HG03097 (cell line): Measurements from ENCODE around the gene CAMTA1.
"Not testable (repeated sequence)": the region's sequence is repeated elsewhere in the genome, so short reads cannot be mapped to it uniquely, and the experiment has no call there.

Source experiments
- ATAC-seq: cut with Tn5 transposase; IDR thresholded peaks from one replicate; pipeline ENCODE4 v1.9.1; 2021; ENCODE audit not compliant: unreplicated experiment, low FRiP score

The CAMTA1 gene

DNA sequence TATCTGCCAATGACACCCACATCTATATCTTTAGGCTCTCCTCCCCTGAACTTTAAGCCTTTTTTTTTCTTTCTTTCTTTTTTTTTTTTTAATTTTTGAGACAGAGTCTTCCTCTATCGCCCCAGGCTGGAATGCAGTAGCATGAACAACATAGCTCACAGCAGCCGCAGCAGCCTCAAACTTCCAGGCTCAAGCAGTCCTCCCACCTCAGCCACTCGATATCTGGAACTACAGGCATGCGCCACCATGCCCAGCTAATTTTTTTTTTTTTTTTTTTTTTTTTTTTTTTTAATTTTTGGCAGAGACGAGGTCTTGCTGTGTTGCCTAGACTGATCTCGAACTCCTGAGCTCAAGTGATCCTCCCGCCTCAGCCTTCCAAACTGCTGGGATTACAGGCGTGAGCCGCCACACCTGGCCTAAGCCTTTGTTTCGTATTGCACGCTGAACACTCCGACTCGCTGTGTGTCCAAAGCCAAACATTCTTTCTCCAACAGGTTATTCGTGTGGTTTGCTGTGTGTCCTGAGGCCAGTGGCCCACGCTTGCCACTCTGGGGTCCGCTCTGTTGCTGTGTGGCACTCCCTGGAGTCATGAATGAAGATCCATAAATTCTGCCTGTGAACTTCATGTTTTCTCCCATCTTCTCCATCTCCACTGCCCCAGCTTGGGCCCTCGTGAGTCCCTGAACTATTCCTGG is 119.4 kb downstream of the CAMTA1 start:
- no peak for ATAC-seq

DNA sequence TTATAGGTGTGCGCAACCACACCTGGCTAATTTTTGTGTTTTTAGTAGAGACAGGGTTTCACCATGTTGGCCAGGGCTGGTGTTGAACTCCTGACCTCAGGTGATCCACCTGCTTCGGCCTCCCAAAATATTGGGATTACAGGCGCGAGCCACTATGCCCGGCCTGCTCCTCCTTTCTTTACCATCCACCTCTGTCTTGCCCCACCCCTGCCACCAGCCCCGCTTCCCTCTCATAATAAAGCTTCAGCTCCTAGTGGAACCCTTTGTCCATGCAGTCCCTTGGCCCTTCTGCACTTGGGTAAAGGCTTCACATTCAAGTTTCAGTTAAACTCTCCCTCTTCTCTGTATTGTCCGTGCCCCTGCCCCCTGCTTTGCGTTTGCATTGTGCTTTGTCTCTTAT is 120.1 kb downstream of the CAMTA1 start:
- ATAC-seq = no peak

- ATAC-seq = no peak
Measured at GRCh38 chr1:6905790-6906189, 120.5 kb downstream of the CAMTA1 start.

DNA sequence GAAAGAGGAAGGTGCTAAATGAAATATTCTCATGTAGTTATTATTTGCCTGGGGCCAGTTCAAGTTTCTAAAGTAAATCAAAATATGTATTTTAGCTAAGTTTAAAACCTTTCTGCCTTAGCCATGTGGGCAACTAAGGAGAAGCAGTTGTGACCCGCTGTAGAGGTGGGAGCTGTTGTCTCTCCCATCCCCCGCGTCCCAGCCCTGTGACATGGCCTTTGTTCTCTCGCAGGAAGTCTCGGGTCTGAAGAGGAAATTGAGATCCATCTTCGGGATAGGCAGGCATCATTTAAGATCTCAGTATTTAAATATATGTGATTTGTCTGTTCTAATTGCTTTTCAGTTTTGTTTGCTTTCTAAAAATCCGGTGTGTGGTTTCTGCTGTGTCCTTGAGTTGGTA is 121.5 kb downstream of the CAMTA1 start:
- ATAC-seq = no peak

DNA sequence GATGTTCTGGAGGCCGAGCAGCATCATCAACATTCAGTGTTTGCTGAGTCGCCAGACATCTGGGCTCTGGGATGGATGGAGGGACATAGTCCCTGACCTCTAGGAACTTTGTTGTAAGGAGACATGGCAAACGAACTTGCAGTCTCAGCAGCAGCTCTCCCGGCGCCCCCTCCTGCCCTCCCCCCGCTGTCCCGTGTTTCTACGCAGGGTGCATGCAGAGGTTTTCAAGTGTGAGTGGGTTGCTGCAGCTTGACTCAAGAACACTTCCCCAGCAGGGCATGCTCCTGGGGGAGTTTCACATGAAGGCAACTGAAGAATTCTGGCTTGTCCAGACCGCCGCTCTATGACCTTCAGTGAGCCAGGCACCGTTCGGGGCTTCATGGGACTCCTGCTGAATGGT is 121.9 kb downstream of the CAMTA1 start:
- no peak for ATAC-seq

DNA sequence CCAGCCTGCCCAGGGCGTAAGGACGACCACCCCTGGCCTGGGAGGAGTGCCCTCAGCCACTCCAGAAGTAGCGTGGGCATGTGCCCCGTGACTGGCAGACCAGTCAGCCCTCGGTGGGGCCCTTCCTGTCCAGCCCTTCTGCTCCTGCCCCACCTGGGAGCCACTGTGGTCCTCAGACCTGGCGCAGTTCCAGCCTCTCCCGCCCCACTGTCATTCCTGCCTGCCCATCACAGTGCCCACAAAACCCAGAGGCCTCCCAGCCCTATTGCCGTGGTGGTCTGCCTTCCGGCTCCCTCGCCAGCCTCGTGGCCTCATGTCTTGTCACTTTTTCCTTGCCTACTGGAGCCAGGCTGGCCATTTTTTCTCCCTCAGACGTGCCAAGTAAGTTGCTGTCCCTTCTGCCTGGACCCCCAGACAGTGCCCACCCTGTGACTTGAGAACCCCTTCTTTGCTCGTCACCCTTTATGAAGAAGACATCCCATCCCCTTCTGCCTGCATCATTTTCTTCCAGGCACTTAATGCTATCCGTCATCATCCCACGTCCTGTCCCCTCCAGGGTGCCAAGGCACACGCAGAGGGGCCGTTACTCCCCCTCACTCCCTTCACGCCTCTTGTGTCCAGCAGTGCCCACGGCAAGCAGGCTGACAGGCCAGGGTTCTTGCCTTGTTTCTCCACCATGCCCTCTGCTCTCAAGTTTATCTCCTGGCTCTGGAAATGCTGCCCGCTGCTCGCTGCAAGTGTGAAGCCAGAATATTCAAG is 122.6 kb downstream of the CAMTA1 start:
- no peak for ATAC-seq

GRCh38 chr1:6909401-6909800 is 124.1 kb downstream of the CAMTA1 start:
- ATAC-seq = no peak

- ATAC-seq = no peak
Measured at GRCh38 chr1:6909857-6910256, 124.6 kb downstream of the CAMTA1 start.

DNA sequence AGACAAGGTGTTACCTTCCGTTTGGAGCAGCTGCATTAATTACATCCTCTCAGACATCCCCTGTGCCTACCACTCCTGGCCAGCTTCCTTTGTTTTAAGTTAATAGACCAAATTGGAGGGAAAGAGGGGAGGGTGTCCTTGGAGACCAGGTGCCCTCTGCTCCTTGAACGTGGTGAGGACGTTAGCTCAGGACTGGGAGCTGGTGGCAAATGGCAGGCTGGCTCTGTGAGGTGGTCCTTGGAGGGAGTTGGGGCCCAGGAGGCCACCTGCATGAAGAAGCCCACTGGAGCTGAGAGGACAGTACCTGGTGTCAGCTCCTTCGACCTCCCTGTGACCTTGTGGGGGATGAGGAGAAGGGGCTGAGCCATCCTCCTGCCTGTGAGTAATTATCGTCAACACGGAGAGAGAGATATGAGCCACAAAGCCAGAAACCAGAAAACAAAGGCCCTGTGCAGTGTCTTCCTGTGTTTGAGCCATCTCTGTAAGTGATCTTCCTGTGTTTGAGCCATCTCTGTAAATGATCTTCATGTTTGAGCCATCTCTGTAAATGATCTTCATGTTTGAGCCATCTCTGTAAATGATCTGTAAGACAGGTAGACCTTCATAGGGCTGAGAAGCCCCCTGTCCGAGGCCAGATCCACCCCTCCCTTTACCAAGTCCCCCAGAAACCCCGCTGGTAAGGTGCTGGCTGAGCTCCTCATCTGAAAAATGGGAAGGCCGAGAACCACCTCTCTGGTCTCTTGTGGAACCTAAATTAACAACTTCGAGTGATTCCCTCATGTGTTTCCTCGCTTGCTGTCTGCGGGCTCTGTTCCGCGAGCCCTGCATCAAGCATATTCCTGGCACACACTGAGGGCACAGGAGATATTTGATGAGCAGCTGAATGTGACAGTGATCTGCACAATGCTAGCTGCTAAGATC is 126.0 kb downstream of the CAMTA1 start:
- no peak for ATAC-seq

- no peak for ATAC-seq
Measured at GRCh38 chr1:6911974-6912373, 126.7 kb downstream of the CAMTA1 start.

DNA sequence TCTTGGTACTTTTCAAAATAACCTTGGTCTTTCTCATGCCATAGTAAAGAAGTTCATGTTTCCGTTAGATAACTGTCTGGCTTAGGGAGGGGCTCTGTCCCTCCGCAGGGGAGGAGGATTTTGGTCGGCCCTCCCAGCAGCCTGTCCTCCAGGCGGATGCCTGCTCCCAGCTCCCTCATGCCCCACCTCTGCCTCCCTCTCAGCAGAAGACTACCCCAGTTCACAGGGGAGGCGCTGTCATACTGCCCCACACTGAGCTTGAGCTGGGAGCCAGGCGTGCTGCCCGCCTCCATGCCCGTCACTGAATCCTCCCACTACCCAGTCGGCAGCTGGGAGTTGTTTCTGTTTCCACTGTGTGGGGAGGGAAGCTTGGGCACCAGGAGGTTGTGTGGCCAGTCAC is 127.3 kb downstream of the CAMTA1 start:
- ATAC-seq = no peak

DNA sequence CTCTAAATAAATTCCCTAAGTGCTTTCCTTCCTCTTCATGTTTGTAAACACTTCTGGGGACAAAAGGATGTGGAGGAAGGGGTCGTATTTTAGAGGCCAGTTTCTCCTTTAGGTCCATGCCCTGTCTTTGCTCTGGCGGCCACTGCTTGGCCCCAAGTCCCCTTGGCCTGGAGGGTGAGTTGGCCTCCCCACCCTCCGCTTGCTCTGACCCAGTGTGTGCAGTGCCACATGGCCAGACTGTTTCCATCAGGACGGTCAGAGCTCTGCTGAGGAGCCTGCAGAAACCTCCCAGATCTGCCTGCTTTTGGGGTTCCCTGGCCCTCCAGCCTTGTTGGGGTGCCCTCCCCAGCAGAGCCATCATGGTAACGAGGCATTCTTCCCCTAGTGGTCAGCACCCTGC is 127.8 kb downstream of the CAMTA1 start:
- no peak for ATAC-seq

DNA sequence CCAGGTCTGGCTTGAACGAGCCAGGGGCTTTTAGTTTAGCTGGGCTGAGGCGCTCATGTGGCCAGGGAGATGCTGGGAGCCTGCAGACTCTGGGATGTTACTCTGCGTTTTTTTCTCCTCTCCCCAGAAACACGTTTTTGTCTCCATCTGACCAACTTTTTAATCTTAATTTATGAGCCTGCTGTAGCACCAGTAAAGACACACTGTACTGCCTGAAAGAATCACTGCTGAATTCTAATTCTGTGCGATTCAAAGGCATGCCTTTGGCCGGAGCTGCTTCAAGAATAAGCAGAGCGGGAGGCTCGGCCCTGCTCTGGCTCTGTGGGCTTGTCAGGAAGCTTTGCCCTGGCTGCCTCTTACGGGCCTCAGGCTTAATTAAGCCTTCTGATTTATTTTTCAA is 129.5 kb downstream of the CAMTA1 start:
- ATAC-seq = no peak

DNA sequence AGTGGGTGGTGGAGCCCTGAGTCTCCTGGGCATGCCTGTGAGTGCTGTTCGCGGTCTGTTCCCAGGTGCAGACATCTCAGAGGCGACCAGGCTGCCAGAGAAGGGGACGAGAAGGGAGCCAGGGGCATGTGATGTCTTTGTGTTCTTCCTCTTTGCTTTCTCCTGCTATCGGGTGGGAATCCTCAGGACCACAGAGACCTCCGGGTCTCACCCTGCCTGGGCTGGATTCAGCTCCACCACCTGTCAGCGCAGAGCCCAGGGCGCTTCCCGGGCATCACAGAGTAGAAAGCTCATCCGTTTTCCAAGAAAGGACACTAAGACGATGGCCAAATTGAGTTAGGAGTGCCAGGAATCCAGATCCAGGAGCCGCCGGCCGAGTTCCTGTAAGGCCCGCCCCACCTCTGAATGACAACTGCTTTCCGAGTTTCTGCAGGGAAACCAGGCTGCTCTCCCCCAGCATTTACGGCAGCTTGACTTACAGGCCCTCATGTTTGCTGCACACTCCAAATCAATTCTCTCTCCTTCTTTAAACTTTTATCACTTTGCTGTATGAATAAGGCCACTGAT is 130.8 kb downstream of the CAMTA1 start:
- no peak for ATAC-seq

DNA sequence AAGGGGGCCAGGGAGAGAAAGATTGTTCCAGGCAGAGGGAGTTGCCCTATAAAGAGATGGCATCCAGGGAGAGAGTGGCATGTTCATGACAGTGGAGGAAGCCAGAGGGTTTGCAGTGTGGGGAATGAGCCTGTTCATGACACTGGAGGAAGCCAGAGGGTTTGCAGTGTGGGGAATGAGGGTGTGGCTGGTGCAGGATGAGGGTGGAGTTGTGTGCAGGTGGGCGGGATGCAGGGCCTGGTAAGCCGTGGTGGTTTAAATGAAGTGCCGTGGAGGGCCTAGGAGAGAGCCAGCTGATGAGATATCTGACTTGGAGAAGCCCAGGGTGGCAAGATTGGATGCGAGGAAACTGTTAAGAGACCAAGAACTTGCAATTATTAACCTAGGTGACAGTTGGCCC is 131.8 kb downstream of the CAMTA1 start:
- no peak for ATAC-seq

GRCh38 chr1:6918186-6918924 is 133.1 kb downstream of the CAMTA1 start:
- no peak for ATAC-seq

DNA sequence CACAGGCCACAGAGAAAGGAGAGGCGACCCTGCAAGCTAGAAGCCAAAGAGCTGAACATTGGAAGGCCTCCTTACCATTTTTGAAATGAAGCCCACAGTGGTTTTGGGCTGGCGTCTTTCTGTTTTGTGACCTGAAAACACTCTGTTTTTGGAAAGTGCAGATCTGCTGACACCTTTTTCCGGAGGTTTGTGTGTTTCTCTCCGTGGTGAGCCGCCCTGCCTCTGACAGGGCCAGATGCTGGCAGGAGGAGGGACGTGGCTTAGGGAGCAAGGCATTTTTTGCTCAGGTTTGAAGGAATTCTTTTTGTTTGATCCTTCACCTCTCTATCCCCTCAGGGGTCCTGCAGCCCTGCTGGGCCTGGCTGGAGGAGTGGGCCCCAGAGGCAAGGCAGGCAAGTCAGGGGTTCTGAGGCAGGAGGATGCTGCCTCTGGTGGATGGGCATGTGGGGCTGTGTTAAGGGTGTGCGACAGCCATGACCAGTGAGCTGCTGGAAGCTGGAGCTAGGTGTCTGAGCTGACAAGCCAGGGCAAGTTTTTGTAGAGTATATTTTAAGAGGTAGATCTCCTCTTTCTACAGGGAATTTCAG is 133.8 kb downstream of the CAMTA1 start:
- ATAC-seq = no peak

- not testable (repeated sequence) for ATAC-seq
Measured at GRCh38 chr1:6921506-6921905, 136.3 kb downstream of the CAMTA1 start.

DNA sequence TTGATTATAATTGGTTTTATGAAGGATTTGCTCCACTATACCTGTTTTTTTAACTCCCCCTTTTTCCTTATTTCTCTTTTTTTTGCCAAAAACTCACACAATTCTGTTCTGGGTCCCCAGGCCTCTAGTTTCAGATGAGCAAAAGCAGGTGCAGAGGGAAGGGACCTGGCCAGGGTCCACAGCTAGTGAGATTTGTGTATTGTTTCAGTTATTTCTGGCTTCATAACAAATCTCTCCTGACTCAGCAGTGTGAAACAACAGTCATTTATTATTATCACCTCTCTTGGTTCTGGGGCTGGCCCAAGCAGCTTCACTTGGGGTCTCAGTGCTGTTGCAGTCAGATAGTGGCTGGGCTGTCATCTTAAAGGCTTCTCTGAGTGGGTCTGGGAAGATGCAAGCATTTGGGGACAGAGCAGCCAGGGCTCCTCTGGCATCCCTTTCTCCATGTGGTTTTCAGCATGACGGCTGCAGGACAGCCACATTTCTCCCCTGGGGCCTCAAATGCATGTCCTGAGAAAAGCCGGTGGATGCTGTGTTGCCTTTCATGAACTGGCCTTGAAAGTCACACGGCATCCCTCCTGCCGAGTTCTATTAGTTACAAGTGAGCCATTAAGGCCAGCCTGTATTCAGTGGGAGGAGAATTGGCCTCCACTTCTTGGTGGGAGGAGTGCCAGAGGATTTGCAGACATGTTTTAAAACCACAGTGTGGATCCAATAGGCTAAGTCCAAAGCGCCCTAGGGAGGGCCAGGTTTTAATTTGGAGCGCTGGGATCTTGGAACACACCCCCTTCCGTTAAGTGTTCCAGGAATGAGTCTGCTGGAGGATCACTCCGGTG is 137.1 kb downstream of the CAMTA1 start:
- no peak for ATAC-seq
